ENCODE results near the gene GCK.

GCK gene

GRCh38 chr7:44096326-44096881 is 92.8 kb downstream of the GCK start:
- in situ Hi-C loops (cut with MboI; ENCODE audit: low sequenced_read_pairs), result no loop called here

GRCh38 chr7:44095781-44096180 is 93.5 kb downstream of the GCK start:
- in situ Hi-C loops (cut with MboI; ENCODE audit: low sequenced_read_pairs), result no loop called here

- in situ Hi-C loops (cut with MboI; ENCODE audit: low sequenced_read_pairs), result no loop called here
Measured at GRCh38 chr7:44094883-44095592, 94.2 kb downstream of the GCK start.

- in situ Hi-C loops (cut with MboI; ENCODE audit: low sequenced_read_pairs), result no loop called here
Measured at GRCh38 chr7:44094365-44094764, 94.9 kb downstream of the GCK start.

All from HL-60/S4 treated with retinoic acid at 250 ng/mL for 4 days and 3 days (cell line).